ENCODE results near the gene CAP2.

The CAP2 gene

DNA sequence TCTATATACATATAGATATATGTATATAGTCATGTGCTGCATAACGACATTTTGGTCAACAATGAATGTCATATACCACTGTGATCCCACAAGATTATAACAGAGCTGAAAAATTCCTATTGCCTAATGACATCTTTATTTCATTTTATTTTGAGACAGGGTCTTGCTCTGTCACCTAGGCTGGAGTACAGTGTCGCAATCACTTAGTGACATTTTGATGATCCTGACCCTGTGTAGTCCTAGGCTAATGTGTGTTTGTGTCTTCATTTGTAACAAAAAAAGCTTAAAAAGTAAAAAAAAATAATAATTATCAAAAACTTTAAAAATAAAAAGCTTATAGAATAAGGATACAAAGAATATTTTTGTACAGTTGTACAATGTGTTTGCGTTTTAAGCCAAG lies 202.7 kb downstream of the CAP2 start:
- DNase-seq (ENCODE audit: extremely low read depth, low read depth), result no peak
- TF ChIP-seq, protein P1, sequence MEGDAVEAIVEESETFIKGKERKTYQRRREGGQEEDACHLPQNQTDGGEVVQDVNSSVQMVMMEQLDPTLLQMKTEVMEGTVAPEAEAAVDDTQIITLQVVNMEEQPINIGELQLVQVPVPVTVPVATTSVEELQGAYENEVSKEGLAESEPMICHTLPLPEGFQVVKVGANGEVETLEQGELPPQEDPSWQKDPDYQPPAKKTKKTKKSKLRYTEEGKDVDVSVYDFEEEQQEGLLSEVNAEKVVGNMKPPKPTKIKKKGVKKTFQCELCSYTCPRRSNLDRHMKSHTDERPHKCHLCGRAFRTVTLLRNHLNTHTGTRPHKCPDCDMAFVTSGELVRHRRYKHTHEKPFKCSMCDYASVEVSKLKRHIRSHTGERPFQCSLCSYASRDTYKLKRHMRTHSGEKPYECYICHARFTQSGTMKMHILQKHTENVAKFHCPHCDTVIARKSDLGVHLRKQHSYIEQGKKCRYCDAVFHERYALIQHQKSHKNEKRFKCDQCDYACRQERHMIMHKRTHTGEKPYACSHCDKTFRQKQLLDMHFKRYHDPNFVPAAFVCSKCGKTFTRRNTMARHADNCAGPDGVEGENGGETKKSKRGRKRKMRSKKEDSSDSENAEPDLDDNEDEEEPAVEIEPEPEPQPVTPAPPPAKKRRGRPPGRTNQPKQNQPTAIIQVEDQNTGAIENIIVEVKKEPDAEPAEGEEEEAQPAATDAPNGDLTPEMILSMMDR (IDR thresholded peaks at IDR 0.05; ENCODE audit: low read depth, low read length, missing control alignments), result no peak
- no peak overlapping the region for H3K4me3 ChIP-seq (replicated peaks; ENCODE audit: low read depth, low read length)

DNA sequence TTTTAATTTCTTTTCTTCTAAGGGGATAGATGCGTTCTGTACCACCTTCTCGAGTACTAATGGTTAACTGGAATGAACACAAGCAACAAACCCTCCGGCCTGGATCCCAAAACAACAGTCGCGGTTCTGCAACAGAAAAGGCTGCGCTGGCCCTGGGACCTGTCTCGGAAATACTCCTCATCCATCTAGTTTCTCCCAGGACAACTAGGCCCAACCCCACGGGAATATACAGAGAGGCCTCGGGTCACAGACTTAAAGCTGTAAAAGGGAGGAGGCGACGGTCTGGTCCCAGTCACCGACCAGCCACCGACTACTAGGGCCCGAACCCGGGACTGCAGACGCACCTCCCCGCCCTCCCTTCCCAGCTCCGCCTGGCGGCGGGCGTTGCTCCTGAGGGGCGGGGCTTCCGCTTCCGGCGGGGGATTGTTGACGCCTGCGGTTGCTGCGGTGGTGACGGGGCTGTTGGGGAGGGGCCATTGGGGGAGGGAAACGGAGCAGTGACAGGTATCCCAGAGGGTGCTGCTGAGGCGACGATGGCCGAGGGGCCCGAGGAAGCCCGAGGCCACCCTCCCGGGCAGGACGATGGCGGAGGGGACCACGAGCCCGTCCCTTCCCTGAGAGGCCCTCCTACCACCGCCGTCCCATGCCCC lies 206.6 kb downstream of the CAP2 start, which contains the start of gene FAM8A1:
Gene FAM8A1, plus strand, starts transcription at position 426 of the 650 bp plus-strand sequence. Its CDS starts 108 bp downstream, at position 534.
- TF ChIP-seq, protein P1 (IDR thresholded peaks at IDR 0.05; ENCODE audit: low read depth, low read length, missing control alignments), result peak; percentile 50
- peak within 1 kb of the TSS; percentile 79 for H3K4me3 ChIP-seq (replicated peaks; ENCODE audit: low read depth, low read length)
- DNase-seq (ENCODE audit: extremely low read depth, low read depth), result peak; percentile 63

DNA sequence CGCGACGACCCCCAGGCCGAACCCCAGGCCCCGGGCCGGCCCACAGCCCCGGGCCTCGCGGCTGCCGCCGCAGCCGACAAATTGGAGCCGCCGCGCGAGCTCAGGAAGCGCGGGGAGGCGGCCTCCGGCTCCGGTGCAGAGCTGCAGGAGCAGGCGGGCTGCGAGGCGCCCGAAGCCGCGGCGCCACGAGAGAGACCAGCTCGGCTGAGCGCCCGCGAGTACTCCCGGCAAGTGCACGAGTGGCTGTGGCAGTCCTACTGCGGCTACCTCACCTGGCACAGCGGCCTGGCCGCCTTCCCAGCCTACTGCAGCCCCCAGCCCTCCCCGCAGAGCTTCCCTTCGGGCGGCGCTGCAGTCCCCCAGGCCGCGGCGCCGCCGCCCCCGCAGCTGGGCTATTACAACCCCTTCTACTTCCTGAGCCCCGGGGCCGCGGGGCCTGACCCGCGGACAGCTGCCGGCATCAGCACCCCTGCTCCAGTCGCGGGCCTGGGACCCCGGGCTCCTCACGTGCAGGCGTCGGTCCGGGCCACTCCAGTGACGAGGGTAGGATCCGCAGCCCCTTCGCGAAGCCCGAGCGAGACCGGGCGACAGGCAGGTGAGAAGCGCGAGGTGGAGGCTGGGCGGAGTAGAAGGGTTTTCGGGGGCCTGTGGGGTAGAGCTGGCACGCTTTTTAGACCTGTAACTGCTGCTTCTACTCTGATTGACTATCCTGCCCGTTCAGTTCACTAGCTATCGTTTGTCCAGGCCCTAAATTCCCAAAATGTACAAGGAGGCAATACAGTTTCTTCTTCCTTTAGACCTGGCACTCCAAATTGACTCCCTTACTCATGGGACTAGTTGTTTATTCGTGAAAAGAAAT lies 207.4 kb downstream of the CAP2 start:
- no peak for DNase-seq (ENCODE audit: extremely low read depth, low read depth)
- TF ChIP-seq, protein P1 (IDR thresholded peaks at IDR 0.05; ENCODE audit: low read depth, low read length, missing control alignments), result no peak
- H3K4me3 ChIP-seq (replicated peaks; ENCODE audit: low read depth, low read length), result peak overlapping the region; percentile 79

DNA sequence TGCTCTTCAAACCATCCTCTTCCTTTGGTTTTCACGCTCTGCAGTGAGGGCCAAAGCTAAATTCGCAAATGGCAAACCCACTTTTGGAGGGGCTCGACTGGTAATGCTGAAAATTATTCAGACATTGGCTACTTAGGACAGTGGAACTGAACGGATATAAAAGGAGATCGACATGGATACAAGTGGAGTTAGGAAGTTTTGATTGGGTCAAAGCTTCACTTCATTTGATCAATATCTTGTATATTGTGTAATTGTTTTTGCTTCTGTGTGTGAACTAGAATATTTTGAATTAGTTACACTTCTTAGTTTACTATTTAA lies 207.9 kb downstream of the CAP2 start:
- DNase-seq (ENCODE audit: extremely low read depth, low read depth), result no peak
- TF ChIP-seq, protein P1 (IDR thresholded peaks at IDR 0.05; ENCODE audit: low read depth, low read length, missing control alignments), result no peak
- H3K4me3 ChIP-seq (replicated peaks; ENCODE audit: low read depth, low read length), result peak overlapping the region; percentile 79

DNA sequence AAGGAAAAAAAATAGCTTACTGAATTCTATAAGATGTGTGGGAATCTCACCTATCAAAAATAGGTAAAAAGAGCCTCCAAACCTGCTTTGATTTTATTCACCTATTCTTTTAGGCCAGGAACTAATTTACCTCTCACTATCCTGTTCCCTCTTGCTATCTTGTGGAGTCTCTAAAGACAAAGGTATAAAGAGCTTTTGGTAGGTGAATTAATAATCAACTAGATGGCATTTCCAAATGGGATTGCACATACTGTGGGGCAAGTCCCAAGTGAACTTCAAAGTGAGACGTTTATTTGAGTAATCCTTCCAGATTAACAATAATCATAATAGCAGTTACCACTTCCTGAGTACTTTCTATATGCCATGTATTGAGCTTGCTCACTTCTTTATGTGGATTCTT lies 209.5 kb downstream of the CAP2 start:
- no peak for DNase-seq (ENCODE audit: extremely low read depth, low read depth)
- TF ChIP-seq, protein P1 (IDR thresholded peaks at IDR 0.05; ENCODE audit: low read depth, low read length, missing control alignments), result no peak
- H3K4me3 ChIP-seq (replicated peaks; ENCODE audit: low read depth, low read length), result no peak overlapping the region

DNA sequence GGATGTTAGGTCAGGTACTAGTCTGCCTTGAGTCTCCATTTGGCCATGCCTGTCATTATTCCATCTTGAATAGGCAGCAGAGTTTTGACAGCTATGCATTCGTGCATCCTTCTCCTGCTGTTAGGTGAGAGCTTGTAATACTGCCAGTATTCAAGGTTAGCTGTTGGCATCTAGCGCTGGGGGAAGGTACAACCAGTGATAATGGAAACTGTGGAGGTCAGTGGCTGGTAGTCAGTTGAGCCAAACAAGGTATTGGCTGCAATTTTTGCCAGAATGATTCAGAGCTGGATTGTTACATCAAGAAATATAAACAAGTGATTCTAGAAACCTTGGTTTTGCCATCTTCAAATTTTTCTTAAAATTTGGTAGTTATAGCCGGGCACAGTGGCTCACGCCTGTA lies 213.2 kb downstream of the CAP2 start:
- DNase-seq (ENCODE audit: extremely low read depth, low read depth), result no peak
- no peak overlapping the region for H3K4me3 ChIP-seq (replicated peaks; ENCODE audit: low read depth, low read length)
- TF ChIP-seq, protein P1 (IDR thresholded peaks at IDR 0.05; ENCODE audit: low read depth, low read length, missing control alignments), result no peak

Data from HFF-Myc (cell line).